ENCODE data around the gene NUAK2. TPM values are rescaled to one million over a fixed set of nuclear protein-coding genes. Genes with fewer than 3 reads are reported as not detected.

Gene NUAK2
- total and polyA plus RNA-seq, 2 of the 8 experiments (the other 6 are each of a cell fraction or from before 2014, with no cell fraction given), result 9.4 to 12.9 TPM

- H3K4me2 ChIP-seq (ENCODE audit: insufficient read depth in 1 of 2, low read depth in 2 of 2, low read length in 2 of 2), result peak overlapping the region; percentile 69 to 82
- WGBS, 2 experiments (ENCODE audit: extremely low coverage in 1 of 2, insufficient coverage in 1 of 2, insufficient read length in 1 of 2, insufficient replicate concordance in 2 of 2, low coverage in 1 of 2, low lambda C conversion rate in 2 of 2, missing lambda C conversion rate in 1 of 2), result 1% methylated on average over 14 of the region's 14 CpGs; no CpG with 5 or more reads in 1 of the 2 experiments
- TF ChIP-seq SUZ12 (IDR thresholded peaks at IDR 0.05; ENCODE audit: low read length), result no peak
- peak; percentile 97 for TF ChIP-seq ASH2L (IDR thresholded peaks at IDR 0.05; ENCODE audit: low read length)
- peak in 1 of 2 experiments; percentile 88; a peak in 2 of 4 replicates for TF ChIP-seq SIN3A (conservative IDR thresholded peaks at IDR 0.05 in 1 of 2, IDR thresholded peaks at IDR 0.05 in 1 of 2; ENCODE audit: low read depth in 1 of 2, low read length in 2 of 2)
- TF ChIP-seq YY1 (IDR thresholded peaks at IDR 0.05; ENCODE audit: low read depth, low read length), result peak; percentile 83
- peak; percentile 14 to 99 for TF ChIP-seq EP300 (IDR thresholded peaks at IDR 0.05; ENCODE audit: borderline replicate concordance in 1 of 2, low read depth in 2 of 2, low read length in 2 of 2)
- TF ChIP-seq CHD2 (IDR thresholded peaks at IDR 0.05; ENCODE audit: low read length), result no peak; the same call in none of the 2 replicates
- TF ChIP-seq FOSL1 (IDR thresholded peaks at IDR 0.05; ENCODE audit: insufficient read depth, low read depth, low read length), result no peak
- TF ChIP-seq RNF2 (IDR thresholded peaks at IDR 0.05; ENCODE audit: borderline replicate concordance, low read depth, low read length, missing control alignments, poor library complexity, severe bottlenecking), result no peak
Observed at GRCh38 chr1:205301205-205301821, 20.2 kb downstream of the NUAK2 start.

More at GRCh38 chr1:205301205-205301821, 20.2 kb downstream of the NUAK2 start:
- Histone ChIP-seq H3K23ac (ENCODE audit: insufficient read length) (no peak overlapping the region), H2AFZ (ENCODE audit: low read length) (no peak overlapping the region), H3K27ac (ENCODE audit: low read depth, low read length) (peak overlapping the region; percentile 98), H2BK12ac (ENCODE audit: low read depth, low read length) (peak overlapping the region; percentile 100), H2BK20ac (ENCODE audit: low read length) (peak overlapping the region; percentile 100), H3K79me2 (ENCODE audit: control insufficient read depth in 1 of 2, insufficient read depth in 2 of 2, low read length in 2 of 2) (peaks cover 0 to 6% of the 10 kb centered on the region in 2 experiments; a peak in 1 of 4 replicates), H2BK15ac (ENCODE audit: low read length) (peak overlapping the region; percentile 95; the same call in 1 of the 2 replicates), H3K9me3 (ENCODE audit: insufficient read depth in 2 of 2, low read depth in 1 of 2, low read length in 1 of 2) (no peaks in the 10 kb centered on the region), H3K56ac (replicated peaks; ENCODE audit: insufficient read length, low read depth, low read length) (peak overlapping the region; percentile 83), H4K5ac (ENCODE audit: insufficient read length, low read depth, low read length) (peak overlapping the region; percentile 96), H2BK120ac (replicated peaks; ENCODE audit: low read depth, low read length) (peak overlapping the region; percentile 97), H3K23me2 (ENCODE audit: low read depth, low read length) (peaks cover 2% of the 10 kb centered on the region), H3K9ac (replicated peaks in 1 of 4; ENCODE audit: extremely low read depth in 1 of 4, low read depth in 3 of 4, low read length in 3 of 4) (peak overlapping the region in 3 of 4 experiments; percentile 84 to 92 (median 91); a peak in 6 of 7 replicates), H4K91ac (replicated peaks; ENCODE audit: insufficient read length, low read length) (peak overlapping the region; percentile 100), H3K79me1 (ENCODE audit: low read depth, low read length) (no peaks in the 10 kb centered on the region), H4K20me1 (replicated peaks in 1 of 2; ENCODE audit: control insufficient read depth in 1 of 2, insufficient read depth in 2 of 2, low read length in 2 of 2) (no peaks in the 10 kb centered on the region), H4K8ac (ENCODE audit: extremely low read depth, insufficient read depth, low read length) (peak overlapping the region; percentile 100; the same call in 1 of the 2 replicates), H3K4me1 (replicated peaks in 1 of 4; ENCODE audit: control insufficient read depth in 3 of 4, insufficient read depth in 4 of 4, low read length in 3 of 4) (peaks cover 21 to 38% (median 31%) of the 10 kb centered on the region in 4 experiments), H3K4ac (replicated peaks; ENCODE audit: insufficient read length, low read depth, low read length) (peak overlapping the region; percentile 99), H2AK5ac (ENCODE audit: low read depth, low read length) (peak overlapping the region; percentile 100), H2BK5ac (ENCODE audit: low read depth, low read length) (peak overlapping the region; percentile 100), H3K14ac (ENCODE audit: insufficient read length) (no peak overlapping the region), H3K27me3 (replicated peaks in 1 of 4; ENCODE audit: control insufficient read depth in 3 of 4, extremely low read depth in 1 of 4, insufficient read depth in 3 of 4, low read length in 3 of 4) (no peaks in the 10 kb centered on the region; a peak in 1 of 7 replicates), H3K36me3 (ENCODE audit: control insufficient read depth in 2 of 4, insufficient read depth in 4 of 4, low read length in 3 of 4) (peaks cover 14 to 44% (median 28%) of the 10 kb centered on the region in 4 experiments), H3K18ac (ENCODE audit: extremely low read depth, low read length) (peak overlapping the region; percentile 100), H3K4me3 (ENCODE audit: extremely low read depth in 1 of 4, insufficient read depth in 2 of 4, low read depth in 3 of 4, low read length in 4 of 4) (peak overlapping the region in 3 of 4 experiments; percentile 27 to 43 (median 34); a peak in 3 of 8 replicates)
- DNase-seq (ENCODE audit: low read depth in 1 of 2, low spot score in 2 of 2) (peak; percentile 94 to 99), FAIRE-seq (peak; percentile 87)
- ChIA-PET CTCF (ENCODE audit: partially characterized antibody) (interaction anchor here (1.6 to 67.1 kb wide), 3 partner anchors 18 to 36 kb away, joined by 4 to 2424 read pairs (median 313); partner anchors contain the start of gene NUAK2), POLR2A (ENCODE audit: partially characterized antibody) (interaction anchor here (0.6 to 8.8 kb wide), 27 partner anchors 7 to 382 kb away, joined by 3 to 134 read pairs (median 4); partner anchors contain the start of genes BLACAT1, NUAK2 and TMCC2)
